GM21619 (cell line): ENCODE results near the gene PHF24.
"Not testable (repeated sequence)": the region's sequence is repeated elsewhere in the genome, so short reads cannot be mapped to it uniquely, and the experiment has no call there.

Experiments
- ATAC-seq: cut with Tn5 transposase; IDR thresholded peaks from one replicate; pipeline ENCODE4 v1.9.1; 2021; ENCODE audit not compliant: unreplicated experiment

The PHF24 gene

GRCh38 chr9:34996181-34996904 is 38.3 kb downstream of the PHF24 start:
- no peak for ATAC-seq

DNA sequence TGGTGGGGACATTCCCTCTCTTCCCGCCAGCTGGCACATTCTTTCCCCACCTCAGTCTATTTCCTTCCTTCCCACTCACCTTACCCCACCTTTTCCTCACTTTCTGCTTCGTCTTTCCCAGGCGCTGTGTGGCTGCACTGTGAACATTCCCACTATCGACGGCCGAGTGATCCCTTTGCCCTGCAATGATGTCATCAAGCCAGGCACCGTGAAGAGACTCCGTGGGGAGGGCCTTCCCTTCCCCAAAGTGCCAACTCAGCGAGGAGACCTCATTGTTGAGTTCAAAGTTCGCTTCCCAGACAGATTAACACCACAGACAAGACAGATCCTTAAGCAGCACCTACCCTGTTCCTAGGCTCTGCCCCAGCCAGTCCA is 38.8 kb downstream of the PHF24 start:
- no peak for ATAC-seq

DNA sequence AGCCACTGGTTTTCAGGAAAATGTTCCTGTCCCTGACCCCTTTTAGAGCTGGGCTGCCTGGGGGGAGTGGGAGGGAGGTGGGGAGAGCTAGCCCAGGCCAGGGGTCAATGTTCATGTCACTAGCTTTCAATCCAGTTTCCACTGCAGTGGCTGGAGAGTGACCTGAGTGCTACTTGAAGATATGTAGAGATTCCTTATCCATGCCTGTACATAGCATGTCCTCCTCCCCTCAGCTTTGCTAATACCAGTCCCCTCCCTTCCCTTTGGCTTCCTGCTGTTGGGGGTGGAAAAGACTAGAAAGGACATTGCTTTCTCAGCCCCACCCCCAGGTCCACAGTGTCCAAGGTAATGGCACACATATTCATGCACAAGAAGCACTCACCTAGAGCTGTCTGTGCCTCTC is 39.3 kb downstream of the PHF24 start:
- no peak for ATAC-seq

GRCh38 chr9:34998266-34998665 is 40.2 kb downstream of the PHF24 start:
- ATAC-seq, result no peak

DNA sequence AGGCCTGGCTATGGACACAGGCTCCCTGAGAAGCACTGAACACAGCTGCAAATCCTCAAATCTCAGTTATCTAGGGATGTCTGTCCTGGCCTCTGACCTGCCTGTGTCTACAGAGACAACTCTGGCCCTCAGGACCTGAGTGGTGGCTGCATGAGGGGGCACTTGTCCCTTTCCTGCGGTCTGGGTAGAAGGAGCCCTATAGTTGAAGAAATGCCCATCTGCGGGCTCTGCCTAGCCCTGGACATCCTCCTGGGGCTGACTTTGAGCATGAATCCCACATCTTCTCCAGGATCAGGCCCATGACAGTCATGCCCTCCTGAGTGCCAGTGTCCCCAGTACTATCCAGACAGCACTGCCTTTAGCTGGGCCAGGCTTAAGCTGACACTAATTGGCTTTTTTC is 41.5 kb downstream of the PHF24 start:
- ATAC-seq, result no peak

DNA sequence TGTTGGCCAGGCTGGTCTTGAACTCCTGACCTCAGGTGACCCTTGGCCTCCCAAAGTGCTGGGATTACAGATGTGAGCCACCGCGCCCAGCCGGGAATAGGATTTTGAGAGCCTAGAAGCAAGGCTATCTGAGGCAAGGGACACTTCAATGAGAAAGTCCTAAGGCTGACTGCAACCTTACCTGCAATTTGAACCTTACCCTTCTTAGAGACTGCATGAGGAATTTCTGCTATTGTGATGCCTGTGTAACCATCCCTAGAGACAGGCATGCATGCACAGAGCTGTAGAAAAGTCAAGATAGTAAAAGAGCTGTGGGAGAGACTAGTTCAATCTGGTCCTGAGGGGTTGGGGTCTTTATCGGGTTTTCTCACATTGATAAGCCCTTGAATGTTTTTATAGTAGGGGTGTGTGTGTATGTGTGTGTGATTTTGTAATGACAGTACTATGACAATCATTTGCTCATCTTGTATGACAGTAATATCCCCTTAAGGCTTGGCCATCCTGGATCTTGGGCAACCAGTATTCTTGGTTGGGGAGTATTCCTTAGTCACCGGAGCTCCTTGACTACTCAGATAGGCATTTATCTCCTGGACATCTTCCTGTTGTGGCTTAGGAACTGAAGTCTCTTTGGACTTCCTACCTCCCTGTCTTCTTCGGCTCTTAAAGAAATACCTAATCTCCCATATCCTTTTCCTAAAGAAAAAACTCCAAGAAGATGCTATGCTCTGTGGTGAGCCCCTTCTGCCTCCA is 42.6 kb downstream of the PHF24 start:
- ATAC-seq, result no peak

- no peak for ATAC-seq
Measured at GRCh38 chr9:35001285-35001677, 43.2 kb downstream of the PHF24 start.

GRCh38 chr9:35001803-35002502 is 43.9 kb downstream of the PHF24 start:
- no peak for ATAC-seq

DNA sequence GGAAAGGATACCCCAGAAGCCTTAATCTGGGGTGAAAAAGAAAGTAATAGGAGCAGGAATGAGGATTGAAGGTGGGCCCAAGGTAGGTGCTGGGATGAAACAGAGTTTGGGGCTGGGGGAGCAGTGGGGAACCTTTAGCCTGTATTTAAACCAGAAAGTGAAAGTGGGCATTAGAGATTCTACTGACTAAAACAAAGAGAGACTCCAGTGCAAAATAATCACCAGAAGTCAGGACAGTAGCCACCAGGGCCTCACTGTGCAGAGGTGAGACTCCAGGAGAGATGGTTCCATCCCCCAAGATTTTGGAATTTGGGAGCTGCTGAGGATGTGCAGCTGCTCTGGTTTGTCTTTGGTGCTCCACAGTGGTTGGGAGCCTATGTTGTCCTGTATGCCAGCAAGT is 44.5 kb downstream of the PHF24 start:
- no peak for ATAC-seq

GRCh38 chr9:35004299-35004698 is 46.2 kb downstream of the PHF24 start:
- not testable (repeated sequence) for ATAC-seq

DNA sequence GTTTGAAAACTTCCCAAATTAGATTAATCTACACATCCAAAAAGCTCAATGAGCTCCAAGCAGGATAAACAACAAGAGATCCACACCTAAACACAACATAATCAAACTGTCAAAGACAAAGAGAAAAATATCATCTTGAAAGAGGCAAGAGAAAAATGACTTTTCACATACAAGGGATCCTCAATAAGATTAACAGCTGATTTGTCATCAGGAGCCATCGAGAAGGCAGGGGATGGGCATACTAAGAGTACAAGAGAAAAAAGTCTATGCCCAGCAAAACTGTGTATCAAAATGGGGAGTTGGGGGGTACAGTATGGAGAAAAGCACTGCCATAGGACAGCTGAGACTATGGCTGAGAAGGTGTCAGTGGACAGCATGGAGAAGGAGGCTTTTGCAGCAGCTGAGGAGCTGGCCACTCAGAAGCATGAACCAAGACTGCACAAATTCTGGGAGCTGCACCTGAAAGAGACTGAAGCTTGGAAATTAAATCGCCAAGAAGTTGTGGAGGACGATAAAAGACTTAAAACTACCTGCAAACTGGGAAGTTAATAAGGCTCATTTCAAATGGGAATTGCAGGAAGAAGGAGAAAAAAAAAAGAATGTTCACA is 52.4 kb downstream of the PHF24 start:
- no peak for ATAC-seq

DNA sequence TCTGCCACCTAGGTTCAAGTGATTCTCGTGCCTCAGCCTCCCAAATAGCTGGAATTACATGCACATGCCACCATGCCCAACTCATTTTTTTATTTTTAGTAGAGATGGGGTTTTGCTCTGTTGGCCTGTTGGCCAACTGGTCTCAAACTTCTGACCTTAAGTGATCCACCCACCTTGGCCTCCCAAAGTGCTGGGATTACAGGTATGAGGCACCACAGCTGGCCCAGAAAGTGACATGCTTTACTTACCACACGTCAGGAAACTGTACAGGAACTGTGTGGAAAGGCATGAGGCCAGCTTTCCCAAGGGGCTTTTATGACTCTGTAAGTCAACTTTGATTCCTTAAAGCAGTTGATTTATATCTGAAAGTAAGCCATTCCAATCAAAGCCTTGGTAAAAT is 56.4 kb downstream of the PHF24 start:
- ATAC-seq, result no peak

DNA sequence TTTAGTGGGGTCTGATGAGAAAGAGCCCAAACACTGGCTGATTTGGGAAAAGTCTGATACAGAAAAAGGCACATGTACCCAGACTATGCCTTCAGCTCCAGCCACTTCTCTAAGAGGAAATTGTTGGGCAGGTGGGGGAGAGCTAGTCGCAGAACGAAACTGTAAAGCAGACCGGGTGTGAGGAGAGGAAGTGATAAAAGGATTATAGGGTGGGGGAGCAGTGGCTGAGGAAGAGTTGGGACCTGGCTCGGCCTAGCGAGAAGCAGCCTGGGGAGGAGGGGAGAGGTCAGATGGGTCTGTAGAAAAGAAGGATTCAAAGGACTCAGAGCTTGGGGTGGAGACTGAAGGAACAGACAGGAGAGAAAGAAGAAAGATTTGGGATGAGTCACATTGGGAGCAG is 65.4 kb downstream of the PHF24 start:
- ATAC-seq, result not testable (repeated sequence)

DNA sequence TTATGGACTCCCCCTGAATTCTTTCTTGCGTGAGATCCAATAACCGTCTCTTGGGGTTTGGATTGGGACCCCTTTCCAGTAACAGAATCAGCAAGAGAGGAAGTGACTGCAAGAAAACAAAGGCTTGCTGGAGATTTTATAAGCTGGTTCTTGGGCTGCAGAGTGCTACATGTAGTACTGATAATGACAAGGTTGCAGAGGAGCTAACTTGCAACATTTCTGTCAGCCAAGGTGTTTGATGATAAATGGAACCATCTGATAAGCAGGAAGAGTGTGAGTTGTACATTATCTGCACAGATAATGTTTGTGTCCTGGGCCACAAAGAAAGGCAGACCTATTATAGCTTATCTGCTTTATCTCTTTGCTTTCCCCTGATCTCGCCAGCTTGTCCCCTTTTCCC is 68.6 kb downstream of the PHF24 start:
- ATAC-seq, result no peak

DNA sequence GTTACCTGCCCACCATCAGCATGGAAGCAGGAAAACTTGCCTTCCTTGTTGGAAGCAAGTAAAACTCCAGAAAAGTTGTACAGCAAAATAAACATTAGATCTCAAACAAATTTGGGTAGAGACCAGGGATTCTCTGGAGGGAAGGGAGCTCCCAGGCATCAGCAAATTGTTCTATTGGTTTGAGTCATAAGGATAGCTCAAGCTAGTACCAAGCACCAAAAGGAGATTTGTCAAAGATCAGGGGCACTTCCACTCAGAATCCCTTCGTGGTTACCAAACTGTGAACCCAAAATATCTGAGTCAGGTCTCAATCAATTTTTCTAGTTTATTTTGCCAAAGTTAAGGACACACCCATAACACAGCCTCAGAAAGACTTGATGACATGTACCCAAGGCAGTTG is 69.3 kb downstream of the PHF24 start:
- no peak for ATAC-seq

GRCh38 chr9:35027860-35028259 is 69.8 kb downstream of the PHF24 start:
- no peak for ATAC-seq

DNA sequence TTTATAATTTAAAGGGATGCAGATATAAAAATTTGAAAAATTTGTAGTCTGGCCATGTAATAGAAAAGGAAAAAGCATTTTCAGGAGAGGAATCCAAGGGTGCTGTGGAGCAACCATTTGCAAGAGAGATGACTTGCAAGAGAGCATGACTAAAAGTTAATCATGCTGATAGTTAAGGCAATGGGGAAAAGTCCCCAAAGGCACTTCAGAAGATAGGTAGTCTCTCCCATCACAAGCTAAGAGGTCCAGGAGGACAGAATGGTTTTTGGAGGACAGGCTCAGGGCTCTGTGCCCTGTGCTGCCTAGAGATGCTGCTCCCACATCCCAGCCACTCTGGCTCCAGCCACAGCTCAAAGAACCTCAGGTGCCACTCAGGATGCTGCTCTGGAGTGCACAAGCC is 70.3 kb downstream of the PHF24 start:
- ATAC-seq, result no peak

GRCh38 chr9:35029241-35029640 is 71.2 kb downstream of the PHF24 start:
- ATAC-seq, result no peak

- ATAC-seq, result no peak
Measured at GRCh38 chr9:35029852-35030251, 71.8 kb downstream of the PHF24 start.
